Mesendoderm (in vitro differentiated cells): ENCODE results near the gene ZBTB17.

Source experiments
- DNase-seq: peaks from one replicate; pipeline ENCODE4 v3.0.0; 2013
- H2AK5ac ChIP-seq: 2 replicates; pipeline ENCODE4 v1.6.1; 2013; ENCODE audit warnings: low read length, inconsistent platforms
- H2BK120ac ChIP-seq: 2 replicates; pipeline ENCODE4 v1.6.1; 2013; ENCODE audit warnings: low read depth, mild to moderate bottlenecking, low read length, moderate library complexity, mixed read lengths
- H2BK15ac ChIP-seq: replicated peaks from 2 replicates; pipeline ENCODE4 v1.6.1; 2013; ENCODE audit warnings: low read depth, mild to moderate bottlenecking, moderate library complexity
- H2BK5ac ChIP-seq: 2 replicates; pipeline ENCODE4 v1.6.1; 2013; ENCODE audit warnings: low read length, inconsistent platforms
- H3K18ac ChIP-seq: 2 replicates; pipeline ENCODE4 v1.6.1; 2013; ENCODE audit warnings: mild to moderate bottlenecking, low read length, mixed read lengths
- H3K23ac ChIP-seq: one replicate; pipeline ENCODE4 v1.6.1; 2013; ENCODE audit warnings: low read length
- H3K27ac ChIP-seq: 2 replicates; pipeline ENCODE4 v1.5.1; 2013; ENCODE audit warnings: low read depth, mild to moderate bottlenecking, inconsistent platforms, low read length, moderate library complexity
- H3K27me3 ChIP-seq: 2 replicates; pipeline ENCODE4 v1.6.1; 2013; ENCODE audit warnings: low read length, control low read depth, mild to moderate bottlenecking, inconsistent platforms; ENCODE audit not compliant: insufficient read depth, poor library complexity
- H3K36me3 ChIP-seq: 2 replicates; pipeline ENCODE4 v1.6.1; 2013; ENCODE audit warnings: low read length, inconsistent platforms; ENCODE audit not compliant: control insufficient read depth, insufficient read depth
- H3K4ac ChIP-seq: one replicate; pipeline ENCODE4 v1.6.1; 2013; ENCODE audit warnings: low read depth, mild to moderate bottlenecking, low read length, moderate library complexity
- H3K4me1 ChIP-seq: 2 replicates; pipeline ENCODE4 v1.6.1; 2013; ENCODE audit warnings: low read depth, low read length, inconsistent platforms; ENCODE audit not compliant: control insufficient read depth
- H3K4me2 ChIP-seq: 2 replicates; pipeline ENCODE4 v1.6.1; 2013; ENCODE audit warnings: low read length
- H3K4me3 ChIP-seq: 2 replicates; pipeline ENCODE4 v1.5.1; 2013; ENCODE audit warnings: mild to moderate bottlenecking, low read length
- H3K56ac ChIP-seq: one replicate; pipeline ENCODE4 v1.6.1; 2013; ENCODE audit warnings: low read length
- H3K79me1 ChIP-seq: 2 replicates; pipeline ENCODE4 v1.6.1; 2013; ENCODE audit warnings: low read length, inconsistent platforms
- H3K79me2 ChIP-seq: 2 replicates; pipeline ENCODE4 v1.6.1; 2013; ENCODE audit warnings: mild to moderate bottlenecking, low read length; ENCODE audit not compliant: control insufficient read depth, insufficient read depth
- H3K9ac ChIP-seq: 2 replicates; pipeline ENCODE4 v1.6.1; 2013; ENCODE audit warnings: low read length, inconsistent platforms
- H4K5ac ChIP-seq: one replicate; pipeline ENCODE4 v1.6.1; 2013; ENCODE audit warnings: low read length
- H4K8ac ChIP-seq: one replicate; pipeline ENCODE4 v1.6.1; 2013; ENCODE audit warnings: low read depth, mild to moderate bottlenecking, control low read depth, low read length, moderate library complexity
- WGBS: extraction: QIAGEN DNeasy Blood & Tissue Kit; methylation state at CpG from one replicate; pipeline ENCODE4 v1.1.7; 2013; ENCODE audit warnings: low lambda C conversion rate, missing lambda C conversion rate; ENCODE audit not compliant: insufficient coverage; ENCODE audit errors: extremely low coverage; 5-methylcytosine and 5-hydroxymethylcytosine counted together

The ZBTB17 gene

GRCh38 chr1:15953294-15953771, 22.6 kb downstream of the ZBTB17 start:
- H3K4me2 ChIP-seq = no peak overlapping the region
- no peak overlapping the region for H2AK5ac ChIP-seq
- H3K27me3 ChIP-seq = no peaks in the 10 kb centered on the region
- no peaks in the 10 kb centered on the region for H3K36me3 ChIP-seq
- no peak overlapping the region for H4K8ac ChIP-seq
- H3K27ac ChIP-seq = no peak overlapping the region
- no peak overlapping the region for H4K5ac ChIP-seq
- peaks cover 28% of the 10 kb centered on the region for H3K4me1 ChIP-seq
- peaks cover 19% of the 10 kb centered on the region for H3K79me1 ChIP-seq
- no peak overlapping the region for H2BK15ac ChIP-seq
- no peak overlapping the region for H2BK120ac ChIP-seq
- H3K9ac ChIP-seq = no peak overlapping the region
- H3K18ac ChIP-seq = no peak overlapping the region
- peaks cover 2% of the 10 kb centered on the region for H3K79me2 ChIP-seq
- DNase-seq = no peak
- no peak overlapping the region for H3K23ac ChIP-seq
- no CpG with 5 or more reads among the region's 11 CpGs for WGBS
- no peak overlapping the region for H3K56ac ChIP-seq
- no peak overlapping the region for H3K4ac ChIP-seq
- H3K4me3 ChIP-seq = no peak overlapping the region
- no peak overlapping the region for H2BK5ac ChIP-seq

- no CpG with 5 or more reads among the region's 27 CpGs for WGBS
- Histone ChIP-seq H2BK120ac (no peak overlapping the region), H3K4me2 (no peak overlapping the region), H3K18ac (no peak overlapping the region), H4K5ac (no peak overlapping the region), H3K27me3 (no peaks in the 10 kb centered on the region), H3K9ac (peak overlapping the region; percentile 14), H3K4ac (no peak overlapping the region), H3K4me3 (no peak overlapping the region), H3K4me1 (peaks cover 26% of the 10 kb centered on the region), H3K79me2 (peaks cover 2% of the 10 kb centered on the region), H4K8ac (no peak overlapping the region), H3K27ac (no peak overlapping the region), H2AK5ac (no peak overlapping the region), H3K56ac (no peak overlapping the region), H2BK5ac (no peak overlapping the region), H2BK15ac (no peak overlapping the region), H3K23ac (no peak overlapping the region), H3K36me3 (peaks cover under 1% of the 10 kb centered on the region), H3K79me1 (peaks cover 20% of the 10 kb centered on the region)
- DNase-seq = no peak
These were observed 23.3 kb downstream of the ZBTB17 start for GRCh38 chr1:15952317-15953258.

GRCh38 chr1:15951341-15952153, 24.4 kb downstream of the ZBTB17 start:
- no peak overlapping the region for H3K56ac ChIP-seq
- no peak overlapping the region for H3K9ac ChIP-seq
- H3K4ac ChIP-seq = no peak overlapping the region
- H3K27ac ChIP-seq = no peak overlapping the region
- peaks cover 5% of the 10 kb centered on the region for H3K36me3 ChIP-seq
- no peak overlapping the region for H3K4me3 ChIP-seq
- H3K79me1 ChIP-seq = peaks cover 24% of the 10 kb centered on the region
- H3K4me1 ChIP-seq = peaks cover 26% of the 10 kb centered on the region
- no peak overlapping the region for H2BK120ac ChIP-seq
- H3K23ac ChIP-seq = no peak overlapping the region
- H2BK15ac ChIP-seq = no peak overlapping the region
- no peaks in the 10 kb centered on the region for H3K27me3 ChIP-seq
- peak; percentile 56 for DNase-seq
- H4K5ac ChIP-seq = no peak overlapping the region
- H2BK5ac ChIP-seq = no peak overlapping the region
- no peak overlapping the region for H3K18ac ChIP-seq
- H4K8ac ChIP-seq = no peak overlapping the region
- WGBS = no CpG with 5 or more reads among the region's 23 CpGs
- H3K4me2 ChIP-seq = no peak overlapping the region
- no peak overlapping the region for H2AK5ac ChIP-seq
- peaks cover 2% of the 10 kb centered on the region for H3K79me2 ChIP-seq

GRCh38 chr1:15950763-15951295, 25.1 kb downstream of the ZBTB17 start:
- H3K79me1 ChIP-seq = peaks cover 20% of the 10 kb centered on the region
- H4K5ac ChIP-seq = no peak overlapping the region
- H3K9ac ChIP-seq = no peak overlapping the region
- H2AK5ac ChIP-seq = no peak overlapping the region
- H3K27me3 ChIP-seq = no peaks in the 10 kb centered on the region
- peak overlapping the region; percentile 7 for H2BK5ac ChIP-seq
- H3K79me2 ChIP-seq = peaks cover 2% of the 10 kb centered on the region
- WGBS = no CpG with 5 or more reads among the region's 10 CpGs
- H3K4me1 ChIP-seq = peaks cover 26% of the 10 kb centered on the region
- no peak overlapping the region for H3K4ac ChIP-seq
- no peak overlapping the region for H4K8ac ChIP-seq
- no peak overlapping the region for H3K4me2 ChIP-seq
- no peak overlapping the region for H3K18ac ChIP-seq
- DNase-seq = no peak
- no peak overlapping the region for H2BK120ac ChIP-seq
- H3K36me3 ChIP-seq = peaks cover 5% of the 10 kb centered on the region
- no peak overlapping the region for H3K56ac ChIP-seq
- no peak overlapping the region for H3K23ac ChIP-seq
- H2BK15ac ChIP-seq = no peak overlapping the region
- no peak overlapping the region for H3K27ac ChIP-seq
- H3K4me3 ChIP-seq = no peak overlapping the region

- Histone ChIP-seq H2BK15ac (no peak overlapping the region), H3K79me2 (peaks cover 2% of the 10 kb centered on the region), H2AK5ac (peak overlapping the region; percentile 85), H3K56ac (peak overlapping the region; percentile 69), H3K4me1 (peaks cover 26% of the 10 kb centered on the region), H2BK5ac (peak overlapping the region; percentile 43), H4K5ac (no peak overlapping the region), H3K4ac (no peak overlapping the region), H3K27ac (no peak overlapping the region), H3K9ac (peak overlapping the region; percentile 26), H3K4me3 (no peak overlapping the region), H3K27me3 (no peaks in the 10 kb centered on the region), H2BK120ac (no peak overlapping the region), H3K18ac (no peak overlapping the region), H4K8ac (no peak overlapping the region), H3K23ac (no peak overlapping the region), H3K4me2 (no peak overlapping the region), H3K79me1 (peaks cover 18% of the 10 kb centered on the region), H3K36me3 (peaks cover 7% of the 10 kb centered on the region)
- DNase-seq = no peak
- no CpG with 5 or more reads among the region's 4 CpGs for WGBS
These were observed 25.6 kb downstream of the ZBTB17 start for GRCh38 chr1:15950302-15950701.
